HG03066 (cell line): ENCODE measurements around the gene SNAP47.

Experiments
- ATAC-seq: cut with Tn5 transposase; IDR thresholded peaks from one replicate; pipeline ENCODE4 v1.9.1; 2021; ENCODE audit warnings: low read depth; ENCODE audit not compliant: unreplicated experiment

Gene SNAP47

DNA sequence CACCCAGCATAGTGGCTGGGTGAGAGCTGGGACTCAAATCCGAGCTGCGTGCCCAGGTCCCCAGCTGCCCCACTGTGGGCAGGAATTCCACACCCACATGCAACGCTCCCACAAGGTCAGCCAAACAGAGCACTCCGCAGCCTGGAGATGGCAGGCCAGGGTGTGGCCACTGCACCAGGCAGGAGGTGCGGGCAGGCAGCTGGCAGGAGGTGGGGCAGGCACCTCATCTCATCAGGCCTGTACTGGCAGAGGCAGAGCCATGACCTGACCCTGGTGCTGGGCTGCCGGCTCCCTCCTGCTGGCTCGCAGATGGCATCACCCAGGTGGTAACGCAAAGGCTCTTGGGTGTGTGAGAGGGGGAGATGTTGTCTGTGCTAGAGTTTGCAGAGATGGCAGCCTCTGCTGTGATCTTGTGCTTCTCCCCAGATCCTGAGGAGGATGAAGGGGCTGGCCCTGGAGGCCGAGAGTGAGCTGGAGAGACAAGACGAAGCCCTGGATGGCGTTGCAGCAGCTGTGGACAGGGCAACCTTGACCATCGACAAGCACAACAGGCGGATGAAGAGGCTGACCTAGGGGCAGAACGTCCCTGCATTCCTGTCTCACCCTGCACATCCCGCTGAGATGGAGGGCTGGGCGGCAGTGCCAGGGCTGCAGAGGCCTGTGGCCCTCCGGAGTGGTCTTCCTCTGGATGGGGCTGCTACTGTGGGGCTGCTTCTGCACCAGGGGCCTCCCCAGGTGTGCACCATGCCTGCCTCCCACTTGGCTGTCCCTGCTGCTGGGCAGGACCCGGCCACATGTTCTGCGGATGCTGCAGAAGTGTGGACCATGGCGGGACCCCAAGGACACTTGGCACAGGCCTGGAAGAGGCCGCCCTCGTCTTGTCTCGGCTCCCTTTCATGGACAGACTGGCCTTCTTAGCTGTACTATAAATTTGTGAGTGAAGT, 45.1 kb downstream of the SNAP47 start:
- ATAC-seq = no peak

DNA sequence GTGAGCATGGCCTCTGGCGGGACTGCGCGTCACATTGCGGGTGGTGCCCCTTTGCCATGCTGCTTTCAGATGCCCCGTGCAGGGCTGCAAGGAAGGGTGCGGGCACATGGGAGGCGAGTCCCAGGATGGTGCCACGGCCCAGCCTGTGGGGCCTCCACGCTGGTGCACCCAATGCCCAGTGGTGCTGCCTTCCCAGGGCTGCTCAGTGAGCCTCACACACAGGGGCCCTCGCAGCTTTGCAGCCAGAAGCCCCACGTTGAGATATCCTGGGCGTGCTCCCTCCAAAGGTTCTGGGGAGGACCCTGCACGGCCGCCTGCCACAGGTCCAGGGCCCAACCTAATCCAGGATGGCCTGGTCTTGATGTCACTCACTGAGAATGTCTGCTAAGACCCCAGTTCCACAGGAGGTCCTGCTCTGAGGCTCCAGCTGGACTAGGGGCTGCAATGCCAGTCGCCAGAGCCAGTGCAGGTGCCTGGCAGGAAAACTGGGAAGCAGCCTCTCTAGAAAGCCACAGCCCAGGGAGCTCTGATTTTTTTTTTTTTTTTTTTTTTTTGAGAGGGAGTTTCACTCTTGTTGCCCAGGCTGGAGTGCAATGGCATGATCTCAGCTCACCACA, 46.2 kb downstream of the SNAP47 start:
- no peak for ATAC-seq

DNA sequence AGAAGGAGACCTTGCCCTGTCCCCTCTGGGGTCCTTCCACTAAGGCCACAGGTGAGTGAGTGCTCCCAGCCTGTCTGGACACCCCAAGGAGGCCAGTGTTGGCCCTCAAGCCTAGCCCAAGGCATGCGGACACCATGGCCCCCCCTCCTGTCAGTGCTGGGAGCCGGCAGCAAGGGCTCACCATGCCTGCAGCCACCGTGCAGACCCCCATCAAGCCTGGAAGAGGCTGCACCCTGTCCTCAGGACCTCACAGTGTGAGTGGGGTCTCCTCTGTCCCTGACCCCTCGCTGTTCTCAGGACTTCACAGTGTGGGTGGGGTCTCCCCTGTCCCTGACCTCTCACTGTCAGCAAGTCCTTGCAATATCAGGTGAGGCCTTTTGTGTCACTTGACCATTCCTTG, 47.0 kb downstream of the SNAP47 start:
- no peak for ATAC-seq

DNA sequence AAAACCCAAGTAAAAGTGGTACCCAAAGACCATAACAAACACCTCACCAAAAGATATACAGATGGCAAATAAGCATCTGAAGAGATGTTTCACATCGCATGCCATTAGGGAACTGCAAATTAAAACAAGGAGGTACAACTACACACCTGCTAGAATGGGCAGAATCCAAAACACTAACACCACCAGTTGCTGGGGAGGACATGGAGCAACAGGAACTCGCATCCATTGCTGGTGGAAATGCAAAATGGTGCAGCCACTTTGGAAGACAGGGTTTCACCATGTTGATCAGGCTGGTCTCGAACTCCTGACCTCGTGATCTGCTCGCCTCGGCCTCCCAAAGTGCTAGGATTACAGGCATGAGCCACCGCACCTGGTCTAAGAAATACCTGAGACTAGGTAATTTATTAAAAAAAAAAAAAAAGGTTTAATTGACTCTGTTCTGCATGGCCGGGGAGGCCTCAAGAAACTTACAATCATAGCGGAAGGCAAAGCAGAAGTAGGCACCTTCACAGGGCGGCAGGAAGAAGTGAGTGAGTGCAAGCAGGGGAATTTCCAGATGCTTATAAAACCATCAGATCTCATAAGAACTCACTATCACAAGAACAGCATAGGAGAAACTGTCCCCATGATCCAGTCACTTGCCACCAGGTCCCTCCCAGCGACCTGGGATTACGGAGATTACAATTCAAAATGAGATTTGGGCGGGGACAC, 50.0 kb downstream of the SNAP47 start:
- no peak for ATAC-seq

- no peak for ATAC-seq
Measured at GRCh38 chr1:227785805-227786671, 50.8 kb downstream of the SNAP47 start.

GRCh38 chr1:227786673-227787512, 51.7 kb downstream of the SNAP47 start:
- ATAC-seq = peak; percentile 6

GRCh38 chr1:227787513-227788270, 52.5 kb downstream of the SNAP47 start:
- ATAC-seq = peak; percentile 91

DNA sequence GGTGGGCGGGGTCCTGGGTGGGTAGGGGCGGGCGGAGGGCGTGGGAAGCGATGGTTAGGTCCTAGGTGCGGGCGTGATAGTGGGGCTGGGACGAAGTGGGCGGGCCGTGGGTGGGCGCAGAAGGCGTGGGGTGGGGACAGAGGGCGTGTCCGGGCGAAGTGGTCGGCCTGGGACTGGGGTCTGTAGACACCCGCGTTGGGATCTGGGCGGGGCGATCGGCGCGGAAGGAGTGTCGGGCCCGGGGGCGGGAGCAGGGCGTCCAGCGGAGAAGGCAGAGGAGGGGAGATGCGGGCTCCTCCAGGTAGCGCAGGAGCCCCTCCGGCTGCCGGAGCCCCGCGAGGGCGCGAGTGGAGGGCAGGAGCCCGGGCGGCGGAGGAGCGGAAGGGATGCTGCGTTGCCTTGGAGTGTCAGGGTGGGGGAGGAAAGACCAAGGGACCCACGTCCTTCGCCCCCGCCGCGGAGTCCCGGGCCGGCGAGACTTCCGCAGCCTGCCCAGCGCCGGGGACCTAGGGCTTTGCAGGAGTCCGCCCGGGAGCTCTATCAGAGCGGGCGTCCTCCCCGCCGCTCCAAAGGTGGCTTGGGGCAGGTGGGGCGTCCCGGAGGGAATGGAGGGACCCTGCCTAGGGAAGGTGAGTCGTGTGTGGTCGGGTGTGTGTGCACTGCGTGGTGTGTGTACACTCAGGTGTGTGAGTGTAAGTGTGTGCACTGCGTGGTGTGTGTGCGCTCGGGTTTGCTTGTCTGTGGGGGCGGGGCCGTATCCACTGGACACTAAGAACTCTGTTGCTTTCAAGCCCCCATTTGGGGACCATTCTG, 53.2 kb downstream of the SNAP47 start:
- peak; percentile 61 for ATAC-seq

DNA sequence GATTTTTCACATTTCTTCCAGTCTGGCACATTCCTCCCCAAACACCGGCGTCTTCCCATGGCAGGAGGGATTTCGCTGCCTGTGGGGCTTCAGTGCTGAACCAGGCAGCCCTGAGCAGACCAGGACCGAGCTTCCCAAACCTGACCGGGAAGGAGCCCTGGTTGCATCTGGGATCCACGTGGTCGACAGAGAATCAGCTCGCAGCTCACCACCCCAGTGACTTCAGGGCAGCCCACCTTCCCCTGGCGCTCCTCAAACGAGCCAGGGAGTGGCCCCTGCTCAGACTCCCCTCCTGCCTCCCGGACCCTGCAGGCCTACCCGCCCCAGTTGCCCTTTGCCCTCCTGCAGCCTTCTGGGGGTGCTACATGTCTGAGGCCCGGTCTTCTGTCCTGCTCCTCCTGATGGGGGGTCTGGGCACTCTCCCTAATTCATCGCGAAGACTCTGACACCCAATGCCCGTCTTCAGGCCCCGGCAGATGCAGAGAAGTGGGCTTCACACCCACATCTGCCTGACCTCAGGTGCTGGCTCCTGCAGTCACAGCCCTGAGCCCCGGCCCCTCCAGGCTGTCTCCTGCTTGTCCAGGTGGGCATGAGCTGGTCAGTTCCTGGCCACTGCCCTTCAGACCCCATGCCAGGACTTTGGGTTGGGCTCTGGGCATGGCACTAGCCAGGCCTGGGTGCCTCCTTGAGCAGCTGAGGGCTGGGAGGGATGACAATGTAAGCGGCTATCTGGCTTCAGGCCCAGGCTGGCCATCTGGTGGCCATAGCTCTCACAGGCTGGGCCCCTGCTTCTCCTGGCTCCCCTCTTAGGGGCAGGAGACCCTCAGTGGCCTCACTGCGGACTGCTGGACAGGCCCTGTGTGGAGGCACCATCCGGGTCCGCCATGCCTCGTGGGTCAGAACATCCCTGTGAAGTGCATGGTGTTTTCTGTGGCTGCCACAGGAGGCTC, 54.1 kb downstream of the SNAP47 start:
- ATAC-seq = no peak

DNA sequence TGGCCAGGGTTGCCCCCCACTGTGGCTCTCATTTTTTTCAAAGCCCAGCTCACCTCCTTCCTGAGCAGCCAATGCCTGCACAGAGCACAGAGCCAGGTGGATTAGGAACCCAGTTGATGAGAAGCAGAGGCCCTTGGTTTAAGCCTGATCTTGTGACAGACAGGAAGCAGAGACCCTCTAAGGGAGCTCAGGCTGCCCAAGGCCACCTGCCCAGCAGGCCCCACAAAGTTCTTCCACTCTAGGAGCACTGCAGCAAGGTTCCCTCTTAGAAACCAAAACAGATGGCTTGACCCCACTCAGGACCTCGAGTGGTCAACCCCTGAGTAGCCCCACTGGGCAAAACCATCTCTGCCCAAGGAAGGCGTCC, 54.8 kb downstream of the SNAP47 start:
- no peak for ATAC-seq

- ATAC-seq = no peak
Measured at GRCh38 chr1:227790868-227791267, 55.6 kb downstream of the SNAP47 start.

DNA sequence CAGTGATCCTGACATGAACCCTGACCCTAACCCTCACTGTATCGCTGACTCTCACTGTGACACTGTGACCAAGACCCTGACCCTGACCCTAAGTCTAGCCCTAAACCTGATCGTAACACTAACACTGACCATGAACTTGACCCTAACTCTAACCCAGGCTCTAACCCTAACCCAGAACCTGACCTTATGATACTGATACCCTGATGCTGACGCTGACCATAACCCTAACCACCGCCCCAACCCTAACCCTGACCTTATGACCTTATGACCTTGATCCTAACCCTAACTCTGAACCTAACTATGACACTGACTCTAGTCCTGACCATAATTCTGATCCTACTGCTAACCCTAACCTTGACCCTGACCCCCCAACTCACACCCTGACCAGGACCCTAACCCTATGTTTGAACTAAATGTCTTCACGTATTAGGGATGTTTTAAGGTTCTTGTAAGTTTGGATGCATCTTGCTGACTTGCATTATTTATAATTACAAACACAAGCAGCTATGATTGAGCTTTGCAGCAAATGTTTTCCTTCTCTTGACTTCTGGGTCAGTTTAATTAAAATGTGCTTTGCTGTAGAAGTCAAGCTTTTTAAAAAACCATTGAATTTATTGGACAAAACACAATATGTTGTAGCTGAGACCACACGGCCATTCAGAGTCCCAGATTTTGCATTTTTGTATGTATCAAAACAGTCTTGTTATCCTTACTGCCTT, 56.3 kb downstream of the SNAP47 start:
- no peak for ATAC-seq

DNA sequence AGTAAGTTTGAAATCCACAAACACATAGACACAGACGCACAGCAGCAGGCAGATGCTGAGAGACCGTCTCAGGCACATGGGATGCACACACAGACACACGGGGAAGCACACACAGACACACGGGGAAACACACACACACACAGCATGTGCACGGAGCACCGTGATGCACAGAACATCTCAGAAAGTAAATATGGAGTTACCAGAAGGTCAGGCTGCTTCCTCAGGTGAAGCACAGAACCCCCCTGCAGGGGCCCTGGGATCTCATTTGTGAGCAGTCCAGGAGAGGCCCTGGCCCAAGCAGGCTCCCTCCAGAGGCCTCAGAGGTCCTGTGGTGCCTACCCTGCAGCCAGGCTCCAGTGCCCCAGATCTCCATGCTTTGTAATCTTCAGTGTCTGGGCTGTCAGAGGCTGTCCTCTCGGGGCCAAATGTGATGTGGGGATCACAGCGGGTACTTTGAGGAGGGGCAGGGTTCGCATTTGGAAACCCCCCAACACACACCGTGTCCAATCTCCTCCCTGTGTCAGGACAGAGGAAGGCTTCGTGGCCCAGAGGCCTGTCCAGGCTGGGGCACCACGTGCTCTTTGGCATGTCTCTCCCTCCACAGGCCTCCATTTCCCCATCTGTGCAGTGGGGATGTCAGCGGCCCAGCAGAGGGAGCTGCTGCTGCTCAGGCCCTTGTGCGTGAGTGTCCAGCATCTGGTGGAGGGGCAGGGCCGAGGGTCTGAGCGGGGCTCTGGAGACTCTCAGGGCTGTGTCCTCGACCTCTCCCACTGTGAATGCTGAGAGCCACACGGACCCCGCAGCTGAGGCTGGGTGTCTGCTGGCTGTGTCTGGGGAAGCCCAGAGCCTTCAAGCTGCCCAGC, 57.2 kb downstream of the SNAP47 start:
- no peak for ATAC-seq

- ATAC-seq = no peak
Measured at GRCh38 chr1:227793079-227793947, 58.1 kb downstream of the SNAP47 start.
